Mesenchymal stem cell (in vitro differentiated cells and primary cell): ENCODE data around the gene RBFOX1.

Experiments
- DNase-seq: peaks from one replicate; pipeline ENCODE4 v3.0.0-alpha.2; 2013
- H2AFZ ChIP-seq: one replicate; pipeline ENCODE4 v1.6.1; 2013; ENCODE audit warnings: low read depth, mild to moderate bottlenecking, control low read depth, inconsistent platforms, low read length, moderate library complexity
- H2AK5ac ChIP-seq: 2 replicates; pipeline ENCODE4 v1.6.1; 2013; ENCODE audit warnings: low read length, moderate library complexity, mild to moderate bottlenecking, inconsistent platforms; ENCODE audit not compliant: severe bottlenecking
- H2BK120ac ChIP-seq: one replicate; pipeline ENCODE4 v1.6.1; 2013; ENCODE audit warnings: low read depth, mild to moderate bottlenecking, inconsistent platforms, low read length, moderate library complexity
- H2BK12ac ChIP-seq, 2 experiments: one replicate each; pipeline ENCODE4 v1.6.1; 2013; ENCODE audit warnings: inconsistent platforms in 2 of 2, low read length in 2 of 2, mild to moderate bottlenecking in 2 of 2, moderate library complexity in 2 of 2, control low read depth in 1 of 2
- H2BK15ac ChIP-seq: one replicate; pipeline ENCODE4 v1.6.1; 2013; ENCODE audit warnings: mild to moderate bottlenecking, low read depth, inconsistent platforms; ENCODE audit not compliant: poor library complexity, severe bottlenecking
- H2BK5ac ChIP-seq: 2 replicates; pipeline ENCODE4 v1.6.1; 2013; ENCODE audit warnings: low read depth, mild to moderate bottlenecking, low read length, control low read depth, inconsistent platforms; ENCODE audit not compliant: poor library complexity, severe bottlenecking
- H3K14ac ChIP-seq, 2 experiments: one replicate each; pipeline ENCODE4 v1.6.1; 2013; ENCODE audit warnings: inconsistent platforms in 2 of 2, low read length in 2 of 2, control low read depth in 1 of 2, mild to moderate bottlenecking in 1 of 2, moderate library complexity in 1 of 2
- H3K18ac ChIP-seq, 2 experiments: one replicate each; pipeline ENCODE4 v1.6.1; 2013; ENCODE audit warnings: inconsistent platforms in 2 of 2, low read length in 2 of 2, control low read depth in 1 of 2, low read depth in 1 of 2, mild to moderate bottlenecking in 1 of 2
- H3K23ac ChIP-seq, 2 experiments: one replicate each; pipeline ENCODE4 v1.6.1; 2013; ENCODE audit warnings: inconsistent platforms in 2 of 2, low read length in 2 of 2, mild to moderate bottlenecking in 2 of 2, moderate library complexity in 2 of 2, control low read depth in 1 of 2
- H3K27ac ChIP-seq: 2 replicates; pipeline ENCODE4 v1.5.1; 2013; ENCODE audit warnings: mild to moderate bottlenecking, moderate library complexity, low read length, control low read depth, inconsistent platforms; ENCODE audit not compliant: poor library complexity, severe bottlenecking
- H3K27me3 ChIP-seq, 2 experiments: 2 replicates each; pipeline versions ENCODE4 v1.6.1 to v1.7.0; 2013; ENCODE audit warnings: low read length in 2 of 2, mild to moderate bottlenecking in 2 of 2, moderate library complexity in 2 of 2, control low read depth in 1 of 2, inconsistent platforms in 1 of 2; ENCODE audit not compliant: control insufficient read depth in 1 of 2, insufficient read depth in 1 of 2
- H3K36me3 ChIP-seq, 2 experiments: 2 replicates each; pipeline versions ENCODE4 v1.6.1 to v1.7.0; 2013; ENCODE audit warnings: low read length in 2 of 2, control low read depth in 1 of 2, inconsistent platforms in 1 of 2, low read depth in 1 of 2, mild to moderate bottlenecking in 1 of 2; ENCODE audit not compliant: insufficient read depth in 2 of 2, control insufficient read depth in 1 of 2
- H3K4ac ChIP-seq, 2 experiments: one replicate each; pipeline ENCODE4 v1.6.1; 2013; ENCODE audit warnings: inconsistent platforms in 2 of 2, low read length in 2 of 2, mild to moderate bottlenecking in 2 of 2, moderate library complexity in 2 of 2, control low read depth in 1 of 2, low read depth in 1 of 2
- H3K4me1 ChIP-seq: 2 replicates; pipeline ENCODE4 v1.6.1; 2013; ENCODE audit warnings: low read depth, low read length, control low read depth; ENCODE audit not compliant: control insufficient read depth, insufficient read depth
- H3K4me2 ChIP-seq: 2 replicates; pipeline ENCODE4 v1.6.1; 2013; ENCODE audit warnings: low read length, mild to moderate bottlenecking, inconsistent platforms; ENCODE audit not compliant: poor library complexity, severe bottlenecking
- H3K4me3 ChIP-seq, 2 experiments: 2 replicates each; pipeline versions ENCODE4 v1.5.1 to v1.7.0; 2013; ENCODE audit warnings: low read length in 2 of 2, mild to moderate bottlenecking in 2 of 2, control low read depth in 1 of 2, low read depth in 1 of 2; ENCODE audit not compliant: insufficient read depth in 1 of 2
- H3K79me1 ChIP-seq: replicated peaks from 2 replicates; pipeline ENCODE4 v1.6.1; 2013; ENCODE audit warnings: mild to moderate bottlenecking, control low read depth, low read length, inconsistent platforms; ENCODE audit not compliant: poor library complexity, severe bottlenecking
- H3K9ac ChIP-seq: 2 replicates; pipeline ENCODE4 v1.7.0; 2013; ENCODE audit warnings: mild to moderate bottlenecking, low read length, moderate library complexity
- H3K9me3 ChIP-seq: 2 replicates; pipeline ENCODE4 v1.7.0; 2013; ENCODE audit warnings: mild to moderate bottlenecking, low read length; ENCODE audit not compliant: control insufficient read depth
- H4K8ac ChIP-seq: one replicate; pipeline ENCODE4 v1.6.1; 2013; ENCODE audit warnings: inconsistent platforms, mild to moderate bottlenecking, low read length, moderate library complexity
- H4K91ac ChIP-seq: one replicate; pipeline ENCODE4 v1.6.1; 2013; ENCODE audit warnings: mild to moderate bottlenecking, low read length, inconsistent platforms
- WGBS: methylation state at CpG from one replicate; pipeline ENCODE4 v1.1.7; 2013; ENCODE audit warnings: mixed read lengths; 5-methylcytosine and 5-hydroxymethylcytosine counted together

The RBFOX1 gene

DNA sequence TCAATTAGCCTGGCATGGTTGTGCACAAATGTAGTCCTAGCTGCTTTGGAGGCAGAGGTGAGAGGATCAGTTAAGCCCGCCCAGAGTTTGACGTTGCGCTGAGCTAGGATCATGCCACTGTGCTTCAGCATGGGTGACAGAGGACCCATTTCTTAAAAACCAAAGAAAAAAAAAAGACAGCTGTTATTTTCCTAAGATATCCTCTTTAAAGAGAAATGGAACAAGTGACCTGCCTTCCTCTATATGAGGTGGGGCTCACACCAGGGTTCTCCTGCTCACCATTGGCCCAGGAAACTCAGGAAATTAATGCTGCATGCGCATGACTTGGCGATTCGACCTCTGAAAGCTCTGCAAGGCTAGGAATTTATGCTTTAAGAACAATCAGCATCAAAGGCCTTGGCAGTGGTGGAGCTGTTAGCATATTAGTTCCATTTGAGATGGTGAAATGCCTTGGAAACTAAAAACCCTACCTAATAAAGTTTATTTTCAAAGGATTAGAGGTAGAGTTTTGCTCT, 108.3 kb downstream of the RBFOX1 start:
- no peak overlapping the region for H2AFZ ChIP-seq

DNA sequence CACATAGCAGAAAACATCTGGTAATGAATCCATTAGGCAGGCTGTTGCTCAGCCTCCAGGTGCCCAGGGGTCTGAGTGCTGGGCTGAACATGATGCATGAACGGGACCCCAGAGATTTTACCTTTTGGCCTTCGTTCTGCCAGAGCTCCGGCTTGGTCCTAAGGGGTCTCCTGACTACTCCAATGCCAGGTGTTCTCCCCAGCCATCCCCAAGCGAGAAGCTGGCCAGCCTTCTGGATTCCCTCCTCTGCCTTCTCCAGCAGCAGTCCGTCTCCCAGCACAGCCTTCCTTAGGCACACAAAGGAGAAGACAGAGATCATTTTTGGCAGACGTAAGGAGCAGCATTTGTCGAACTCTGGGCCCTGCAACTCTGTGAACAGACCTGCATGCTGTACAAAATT, 109.4 kb downstream of the RBFOX1 start:
- Histone ChIP-seq H3K18ac (no peak overlapping the region), H3K36me3 (no peaks in the 10 kb centered on the region), H3K4me3 (no peak overlapping the region), H3K27ac (no peak overlapping the region), H4K91ac (no peak overlapping the region), H2BK5ac (no peak overlapping the region), H2BK12ac (no peak overlapping the region), H3K9ac (no peak overlapping the region), H3K4me1 (no peaks in the 10 kb centered on the region), H2BK15ac (no peak overlapping the region), H3K9me3 (peaks cover 8% of the 10 kb centered on the region), H3K27me3 (no peaks in the 10 kb centered on the region), H3K23ac (no peak overlapping the region), H3K4ac (no peak overlapping the region), H4K8ac (no peak overlapping the region), H3K4me2 (no peak overlapping the region), H2BK120ac (no peak overlapping the region), H2AK5ac (no peak overlapping the region), H3K14ac (no peak overlapping the region), H2AFZ (no peak overlapping the region), H3K79me1 (no peaks in the 10 kb centered on the region)
- no peak for DNase-seq
- WGBS = 81% methylated on average over 7 of the region's 7 CpGs

More for the DNA sequence above, 108.3 kb downstream of the RBFOX1 start:
- Histone ChIP-seq H3K27me3 (no peaks in the 10 kb centered on the region), H3K4me3 (no peak overlapping the region), H3K9ac (no peak overlapping the region), H3K23ac (no peak overlapping the region), H3K4ac (no peak overlapping the region), H3K14ac (no peak overlapping the region), H3K9me3 (peaks cover 4% of the 10 kb centered on the region), H3K79me1 (no peaks in the 10 kb centered on the region), H2BK120ac (no peak overlapping the region), H3K36me3 (no peaks in the 10 kb centered on the region), H3K4me2 (no peak overlapping the region), H3K18ac (no peak overlapping the region), H2BK5ac (no peak overlapping the region), H3K4me1 (no peaks in the 10 kb centered on the region), H2AK5ac (no peak overlapping the region), H2BK12ac (no peak overlapping the region), H2BK15ac (no peak overlapping the region), H3K27ac (no peak overlapping the region), H4K8ac (no peak overlapping the region), H4K91ac (no peak overlapping the region)
- WGBS = 63% methylated on average over 6 of the region's 6 CpGs
- DNase-seq = no peak

DNA sequence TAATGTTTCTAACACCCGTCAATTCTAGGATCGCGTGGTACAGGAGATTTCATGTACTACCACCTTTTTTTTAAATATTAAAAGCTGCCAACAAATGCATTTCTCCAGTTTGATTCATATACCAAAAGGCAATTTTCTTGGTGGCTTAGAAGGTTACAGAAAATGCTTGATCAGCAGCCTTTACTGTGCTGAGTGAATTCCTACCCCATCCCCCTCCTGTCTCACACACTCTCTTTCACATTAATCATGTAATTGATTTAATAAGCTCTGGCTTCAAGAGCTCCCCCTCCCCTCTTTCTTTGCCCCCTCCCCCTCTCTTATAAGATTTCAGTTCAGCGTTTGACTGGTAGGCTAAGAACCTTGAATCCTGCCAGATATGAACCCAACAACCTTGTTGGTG, 110.5 kb downstream of the RBFOX1 start:
- Histone ChIP-seq H3K4me1 (no peaks in the 10 kb centered on the region), H3K4me2 (no peak overlapping the region), H3K4ac (no peak overlapping the region), H2BK120ac (no peak overlapping the region), H3K36me3 (no peaks in the 10 kb centered on the region), H2BK12ac (no peak overlapping the region), H3K14ac (no peak overlapping the region), H3K4me3 (no peak overlapping the region), H2BK5ac (no peak overlapping the region), H3K27me3 (no peaks in the 10 kb centered on the region), H2BK15ac (no peak overlapping the region), H4K91ac (no peak overlapping the region), H2AFZ (no peak overlapping the region), H4K8ac (no peak overlapping the region), H3K79me1 (no peaks in the 10 kb centered on the region), H3K27ac (no peak overlapping the region), H3K9ac (no peak overlapping the region), H2AK5ac (no peak overlapping the region), H3K18ac (no peak overlapping the region), H3K9me3 (peaks cover 4% of the 10 kb centered on the region), H3K23ac (no peak overlapping the region)
- WGBS = 100% methylated on average over 1 of the region's 4 CpGs
- no peak for DNase-seq

DNA sequence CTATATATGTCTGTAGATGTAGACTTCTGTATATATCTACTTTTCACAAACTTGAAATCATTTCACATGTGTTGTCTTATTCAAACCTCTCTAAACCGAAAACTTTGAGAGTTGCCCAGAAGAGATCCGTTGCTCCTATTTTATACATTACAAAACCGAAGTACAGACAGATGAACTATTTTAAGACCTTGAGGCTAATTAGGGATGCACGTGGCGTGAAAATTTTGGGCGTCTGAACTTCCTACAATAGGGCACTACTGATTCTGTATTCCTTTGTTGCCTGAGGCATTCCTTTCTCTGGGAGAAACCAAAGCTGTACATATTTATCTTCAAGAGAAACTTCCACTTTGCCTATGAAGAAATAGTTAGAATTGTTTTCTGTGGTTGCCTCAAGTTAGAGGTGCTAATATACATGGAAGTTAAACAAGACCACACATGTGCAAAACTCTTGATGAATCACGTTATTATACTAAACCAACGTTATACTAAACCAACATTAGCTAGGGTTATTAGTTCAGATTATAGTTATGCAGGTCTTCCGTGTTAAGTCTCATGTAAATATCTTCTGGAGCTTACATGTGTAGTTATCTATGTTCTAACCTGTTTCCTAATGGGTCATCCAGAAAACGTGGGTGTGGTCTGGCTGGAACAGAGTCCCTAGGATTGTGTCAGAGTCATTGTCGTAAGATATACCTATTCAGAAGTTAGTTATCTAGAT, 111.2 kb downstream of the RBFOX1 start:
- no peak overlapping the region for H2AFZ ChIP-seq

More for the DNA sequence above, 111.2 kb downstream of the RBFOX1 start:
- 76% methylated on average over 9 of the region's 11 CpGs for WGBS
- H3K36me3 ChIP-seq = no peaks in the 10 kb centered on the region
- no peak overlapping the region for H2BK15ac ChIP-seq
- peaks cover 4% of the 10 kb centered on the region for H3K9me3 ChIP-seq
- H2BK12ac ChIP-seq = no peak overlapping the region
- H3K4me2 ChIP-seq = no peak overlapping the region
- no peaks in the 10 kb centered on the region for H3K79me1 ChIP-seq
- H3K27ac ChIP-seq = no peak overlapping the region
- no peaks in the 10 kb centered on the region for H3K27me3 ChIP-seq
- H3K4me1 ChIP-seq = no peaks in the 10 kb centered on the region
- no peak overlapping the region for H4K8ac ChIP-seq
- no peak overlapping the region for H3K14ac ChIP-seq
- no peak overlapping the region for H3K23ac ChIP-seq
- DNase-seq = no peak
- no peak overlapping the region for H2BK5ac ChIP-seq
- no peak overlapping the region for H2BK120ac ChIP-seq
- H3K4me3 ChIP-seq = no peak overlapping the region
- no peak overlapping the region for H4K91ac ChIP-seq
- H3K4ac ChIP-seq = no peak overlapping the region
- H3K18ac ChIP-seq = no peak overlapping the region
- H2AK5ac ChIP-seq = no peak overlapping the region
- no peak overlapping the region for H3K9ac ChIP-seq
